Lower leg skin (tissue), 4 donors: ENCODE measurements around the gene MBD5. TPM values are rescaled to one million over a fixed set of nuclear protein-coding genes. Genes with fewer than 3 reads are reported as not detected.

ENCODE experiments used
- DNase-seq, 2 donors: peaks; one replicate each; pipeline ENCODE4 v3.0.0-alpha.2; 2019; ENCODE audit warnings: low spot score in 2 of 2
- H3K4me3 ChIP-seq: fragments of 200-600 bp; sonication (generic); 2 replicates; pipeline ENCODE4 v1.5.1; 2017; ENCODE audit warnings: mild to moderate bottlenecking, low read depth; ENCODE audit not compliant: poor library complexity, severe bottlenecking
- CTCF ChIP-seq, 3 donors: fragments of 450-650 bp; IDR thresholded peaks; one replicate each; pipeline ENCODE4 v1.5.1; 2016; ENCODE audit warnings: antibody characterized with exemption in 3 of 3, mild to moderate bottlenecking in 3 of 3, moderate library complexity in 2 of 3
- POLR2A ChIP-seq, 2 donors: fragments of 450-650 bp; IDR thresholded peaks; one replicate each; pipeline ENCODE4 v1.6.1; 2016 to 2017; ENCODE audit warnings: antibody characterized with exemption in 2 of 2, mild to moderate bottlenecking in 1 of 2, moderate library complexity in 1 of 2
- WGBS, 2 donors: methylation state at CpG; one replicate each; pipeline ENCODE4 v1.1.5; 2018; 5-methylcytosine and 5-hydroxymethylcytosine counted together
- intact Hi-C: fragments of 100-400 bp; cut with DNase I; formaldehyde crosslinking; loops from one replicate; pipeline ENCODE4 v1.15.0; 2023; ENCODE audit warnings: low total_unique reads
- total RNA-seq, 4 donors: library from RNA; depleted of rRNA; stranded (reverse); fragments of >200 nt; gene quantifications; one replicate each; pipeline ENCODE4 v1.1.0, GENCODE V29; 2016

MBD5 gene
- total RNA-seq, 4 donors from 2014 or later = 13.5 to 22.3 (median 17.4) TPM

GRCh38 chr2:148305476-148305875 is 284.6 kb downstream of the MBD5 start:
- no peak for TF ChIP-seq POLR2A (IDR thresholded peaks at IDR 0.05)
- TF ChIP-seq CTCF (IDR thresholded peaks at IDR 0.05) = no peak
- H3K4me3 ChIP-seq = no peak overlapping the region
- DNase-seq = no peak
- intact Hi-C loops = no loop called here
- WGBS, 2 donors = 68 to 73% methylated on average over 5 of the region's 5 CpGs

- no peak for DNase-seq
- 89 to 96% methylated on average over 2 of the region's 2 CpGs for WGBS, 2 donors
- TF ChIP-seq POLR2A (IDR thresholded peaks at IDR 0.05) (no peak), CTCF (IDR thresholded peaks at IDR 0.05) (no peak)
- intact Hi-C loops = no loop called here
- H3K4me3 ChIP-seq = no peak overlapping the region
Measured at GRCh38 chr2:148306027-148306426, 285.1 kb downstream of the MBD5 start.

GRCh38 chr2:148317598-148317997 is 296.7 kb downstream of the MBD5 start:
- TF ChIP-seq POLR2A (IDR thresholded peaks at IDR 0.05) = no peak
- TF ChIP-seq CTCF (IDR thresholded peaks at IDR 0.05) = no peak
- no peak for DNase-seq
- intact Hi-C loops = no loop called here
- no peak overlapping the region for H3K4me3 ChIP-seq
- 65% methylated on average over 3 of the region's 3 CpGs for WGBS, 2 donors

- no peak for DNase-seq
- no peak overlapping the region for H3K4me3 ChIP-seq
- TF ChIP-seq CTCF (IDR thresholded peaks at IDR 0.05) = no peak
- TF ChIP-seq POLR2A (IDR thresholded peaks at IDR 0.05) = no peak
- intact Hi-C loops = no loop called here
Measured at GRCh38 chr2:148338541-148338940, 317.6 kb downstream of the MBD5 start.

- intact Hi-C loops = no loop called here
- DNase-seq = no peak
- TF ChIP-seq POLR2A (IDR thresholded peaks at IDR 0.05) (no peak), CTCF (IDR thresholded peaks at IDR 0.05) (no peak)
- H3K4me3 ChIP-seq = no peak overlapping the region
- WGBS, 2 donors = 78 to 83% methylated on average over 4 of the region's 4 CpGs
Measured at GRCh38 chr2:148342086-148342485, 321.2 kb downstream of the MBD5 start.

GRCh38 chr2:148350199-148350598 is 329.3 kb downstream of the MBD5 start:
- H3K4me3 ChIP-seq = no peak overlapping the region
- TF ChIP-seq CTCF (IDR thresholded peaks at IDR 0.05) (no peak), POLR2A (IDR thresholded peaks at IDR 0.05) (no peak)
- intact Hi-C loops = no loop called here
- no peak for DNase-seq
- 85 to 86% methylated on average over 1 of the region's 1 CpG for WGBS, 2 donors
